ENCODE results near the gene LMX1A.

LMX1A gene

GRCh38 chr1:165259236-165259635 is 97.3 kb downstream of the LMX1A start:
- DNase-seq, result no peak

GRCh38 chr1:165257969-165258459 is 98.5 kb downstream of the LMX1A start:
- peak; percentile 32 to 63 for DNase-seq

GRCh38 chr1:165254896-165255625 is 101.5 kb downstream of the LMX1A start:
- DNase-seq, result no peak

GRCh38 chr1:165254376-165254775 is 102.1 kb downstream of the LMX1A start:
- no peak for DNase-seq

- DNase-seq, result no peak
These were observed 102.7 kb downstream of the LMX1A start for GRCh38 chr1:165253818-165254254.

- no peak for DNase-seq
These were observed 107.4 kb downstream of the LMX1A start for GRCh38 chr1:165248969-165249571.

GRCh38 chr1:165241952-165242351 is 114.6 kb downstream of the LMX1A start:
- no peak for DNase-seq

GRCh38 chr1:165241321-165241720 is 115.2 kb downstream of the LMX1A start:
- DNase-seq, result no peak

GRCh38 chr1:165240492-165240891 is 116.0 kb downstream of the LMX1A start:
- no peak for DNase-seq

- DNase-seq, result no peak
These were observed 116.6 kb downstream of the LMX1A start for GRCh38 chr1:165239873-165240272.

- DNase-seq, result no peak
These were observed 120.7 kb downstream of the LMX1A start for GRCh38 chr1:165235777-165236291.

- DNase-seq, result no peak
These were observed 121.2 kb downstream of the LMX1A start for GRCh38 chr1:165235155-165235776.

- no peak for DNase-seq
These were observed 122.4 kb downstream of the LMX1A start for GRCh38 chr1:165234149-165234548.

- no peak for DNase-seq
These were observed 127.8 kb downstream of the LMX1A start for GRCh38 chr1:165228676-165229075.

- DNase-seq, result no peak
These were observed 128.3 kb downstream of the LMX1A start for GRCh38 chr1:165228111-165228655.

GRCh38 chr1:165226326-165226725 is 130.2 kb downstream of the LMX1A start:
- no peak for DNase-seq

- no peak for DNase-seq
These were observed 130.9 kb downstream of the LMX1A start for GRCh38 chr1:165225650-165226049.

- DNase-seq, result no peak
These were observed 131.5 kb downstream of the LMX1A start for GRCh38 chr1:165225062-165225461.

- no peak for DNase-seq
These were observed 132.0 kb downstream of the LMX1A start for GRCh38 chr1:165224504-165224903.

- no peak for DNase-seq
These were observed 133.9 kb downstream of the LMX1A start for GRCh38 chr1:165222580-165222979.

GRCh38 chr1:165218731-165219130 is 137.8 kb downstream of the LMX1A start:
- no peak for DNase-seq

- no peak for DNase-seq
These were observed 138.6 kb downstream of the LMX1A start for GRCh38 chr1:165217958-165218357.

- no peak for DNase-seq
These were observed 140.3 kb downstream of the LMX1A start for GRCh38 chr1:165216254-165216653.
